IPS-NIHi7 (cell line): Measurements from ENCODE around the gene MARF1.
"Not testable (repeated sequence)": the region's sequence is repeated elsewhere in the genome, so short reads cannot be mapped to it uniquely, and the experiment has no call there.

ENCODE experiments used
- DNase-seq: peaks from one replicate; pipeline ENCODE4 v3.0.0; 2012; ENCODE audit warnings: mixed read lengths; ENCODE audit errors: extremely low spot score

Gene MARF1

GRCh38 chr16:15653227-15653626 lies 10.3 kb upstream of the MARF1 start:
- no peak for DNase-seq

GRCh38 chr16:15652293-15653001 lies 9.5 kb upstream of the MARF1 start:
- no peak for DNase-seq

- DNase-seq = peak; percentile 41
Measured at GRCh38 chr16:15650698-15651171, 7.8 kb upstream of the MARF1 start.

GRCh38 chr16:15650019-15650697 lies 7.2 kb upstream of the MARF1 start, which contains the start of gene NDE1:
TSS of gene NDE1 (plus strand) at chr16:15650245. CDS start at chr16:15664779, 14,534 bp downstream.
- DNase-seq = peak; percentile 98

- no peak for DNase-seq
Measured at GRCh38 chr16:15649727-15650018, 6.7 kb upstream of the MARF1 start.

- DNase-seq = not testable (repeated sequence)
Measured at GRCh38 chr16:15649311-15649710, 6.4 kb upstream of the MARF1 start.

GRCh38 chr16:15648135-15648730 lies 5.3 kb upstream of the MARF1 start:
- DNase-seq = no peak

GRCh38 chr16:15647294-15648014 lies 4.5 kb upstream of the MARF1 start:
- no peak for DNase-seq

GRCh38 chr16:15646557-15647293 lies 3.8 kb upstream of the MARF1 start:
- not testable (repeated sequence) for DNase-seq

GRCh38 chr16:15644962-15645465 lies 2.1 kb upstream of the MARF1 start:
- DNase-seq = not testable (repeated sequence)

- DNase-seq = no peak
Measured at GRCh38 chr16:15644267-15644961, 1.5 kb upstream of the MARF1 start.

GRCh38 chr16:15643946-15644250 lies 944 bp upstream of the MARF1 start:
- no peak for DNase-seq

GRCh38 chr16:15642557-15643047 lies 352 bp downstream of the MARF1 start:
- peak; percentile 61 for DNase-seq

- DNase-seq = no peak
Measured at GRCh38 chr16:15641753-15642556, 999 bp downstream of the MARF1 start.

GRCh38 chr16:15640966-15641365 lies 2.0 kb downstream of the MARF1 start:
- no peak for DNase-seq

GRCh38 chr16:15639061-15639568 lies 3.8 kb downstream of the MARF1 start:
- no peak for DNase-seq

GRCh38 chr16:15636392-15636873 lies 6.5 kb downstream of the MARF1 start:
- no peak for DNase-seq

- DNase-seq = no peak
Measured at GRCh38 chr16:15635926-15636325, 7.0 kb downstream of the MARF1 start.

GRCh38 chr16:15631730-15632409 lies 11.1 kb downstream of the MARF1 start:
- DNase-seq = no peak
